Neural cell (in vitro differentiated cells): ENCODE data around the gene PLD1. TPM values are rescaled to one million over a fixed set of nuclear protein-coding genes. Genes with fewer than 3 reads are reported as not detected.
"Not testable (repeated sequence)": the region's sequence is repeated elsewhere in the genome, so short reads cannot be mapped to it uniquely, and the experiment has no call there.

Source experiments
- H2AFZ ChIP-seq: fragments of 200-600, 300-800 bp; sonication (generic), shearing (Covaris generic); 2 replicates; pipeline ENCODE4 v1.6.0; 2014; ENCODE audit warnings: low read depth, mild to moderate bottlenecking, antibody characterized with exemption, low read length, moderate library complexity
- H3F3A ChIP-seq: fragments of 200-600 bp; shearing (Covaris generic); 2 replicates; pipeline ENCODE4 v1.6.1; 2016; ENCODE audit warnings: mild to moderate bottlenecking, moderate library complexity, mixed read lengths, antibody characterized with exemption, low read length; ENCODE audit not compliant: insufficient read depth, poor library complexity, severe bottlenecking
- H3K27ac ChIP-seq: fragments of 200-600, 300-800 bp; sonication (generic), shearing (Covaris generic); 2 replicates; pipeline ENCODE4 v1.5.1; 2014; ENCODE audit warnings: mild to moderate bottlenecking, low read length, moderate library complexity
- H3K27me3 ChIP-seq: fragments of 300-800, 200-600 bp; sonication (generic), shearing (Covaris generic); 2 replicates; pipeline ENCODE4 v1.6.0; 2014; ENCODE audit warnings: mild to moderate bottlenecking, low read depth, low read length, moderate library complexity; ENCODE audit not compliant: insufficient read depth
- H3K36me3 ChIP-seq: fragments of 300-800, 200-600 bp; sonication (generic), shearing (Covaris generic); 2 replicates; pipeline ENCODE4 v1.5.1; 2014; ENCODE audit warnings: mild to moderate bottlenecking, antibody characterized with exemption, low read length, moderate library complexity; ENCODE audit not compliant: insufficient read depth
- H3K4me2 ChIP-seq: fragments of 300-800, 200-600 bp; sonication (generic), shearing (Covaris generic); 2 replicates; pipeline ENCODE4 v1.6.0; 2014; ENCODE audit warnings: mild to moderate bottlenecking, low read length
- H3K4me3 ChIP-seq: fragments of 300-800, 200-600 bp; sonication (generic), shearing (Covaris generic); 2 replicates; pipeline ENCODE4 v1.5.1; 2014; ENCODE audit warnings: mild to moderate bottlenecking, low read length, moderate library complexity
- H3K79me2 ChIP-seq: fragments of 200-600 bp; shearing (Covaris generic); replicated peaks from 2 replicates; pipeline ENCODE4 v1.6.0; 2014; ENCODE audit warnings: mild to moderate bottlenecking, low read length, moderate library complexity; ENCODE audit not compliant: insufficient read depth
- H3K9ac ChIP-seq: fragments of 300-800, 200-600 bp; sonication (generic), shearing (Covaris generic); 2 replicates; pipeline ENCODE4 v1.6.1; 2016; ENCODE audit warnings: mild to moderate bottlenecking, low read length, mixed read lengths
- H3K9me2 ChIP-seq: fragments of 200-600 bp; shearing (Covaris generic); 2 replicates; pipeline ENCODE4 v1.6.1; 2016; ENCODE audit warnings: mild to moderate bottlenecking, low read length, mixed read lengths; ENCODE audit not compliant: insufficient read depth
- H3K9me3 ChIP-seq: fragments of 200-600, 300-800 bp; sonication (generic), shearing (Covaris generic); 2 replicates; pipeline ENCODE4 v1.6.1; 2016; ENCODE audit warnings: mild to moderate bottlenecking, mixed run types, low read length, moderate library complexity, mixed read lengths
- H4K20me1 ChIP-seq: fragments of 200-600 bp; shearing (Covaris generic); 2 replicates; pipeline ENCODE4 v1.6.1; 2016; ENCODE audit warnings: mild to moderate bottlenecking, mixed run types; ENCODE audit not compliant: insufficient read depth
- CTCF ChIP-seq: fragments of 450-650 bp; IDR thresholded peaks from 2 replicates; pipeline ENCODE4 v1.5.1; 2014; ENCODE audit warnings: antibody characterized with exemption, mild to moderate bottlenecking, moderate library complexity; ENCODE audit not compliant: poor library complexity, severe bottlenecking
- EP300 ChIP-seq: fragments of 450-650 bp; conservative IDR thresholded peaks from 2 replicates; pipeline ENCODE4 v1.6.1; 2014; ENCODE audit warnings: antibody characterized with exemption, mild to moderate bottlenecking, moderate library complexity; ENCODE audit not compliant: poor library complexity, severe bottlenecking
- EZH2 ChIP-seq: fragments of 200-600, 300-800 bp; shearing (Covaris generic), sonication (generic); IDR thresholded peaks from 2 replicates; pipeline ENCODE4 v1.6.1; 2014; ENCODE audit warnings: antibody characterized with exemption, low read length, borderline replicate concordance, mild to moderate bottlenecking; ENCODE audit not compliant: insufficient read depth, poor library complexity, severe bottlenecking
- MXI1 ChIP-seq: fragments of 450-650 bp; conservative IDR thresholded peaks from 2 replicates; pipeline ENCODE4 v1.6.1; 2014; ENCODE audit warnings: antibody characterized with exemption, mild to moderate bottlenecking; ENCODE audit not compliant: poor library complexity, severe bottlenecking
- POLR2AphosphoS5 ChIP-seq: IDR thresholded peaks from 2 replicates; pipeline ENCODE4 v1.6.1; 2012
- RAD21 ChIP-seq: fragments of 450-650 bp; conservative IDR thresholded peaks from 2 replicates; pipeline ENCODE4 v1.6.1; 2014; ENCODE audit warnings: antibody characterized with exemption, mild to moderate bottlenecking, moderate library complexity
- REST ChIP-seq: IDR thresholded peaks from 2 replicates; pipeline ENCODE4 v1.6.1; 2012; ENCODE audit warnings: borderline replicate concordance
- SMC3 ChIP-seq: fragments of 450-650 bp; conservative IDR thresholded peaks from 2 replicates; pipeline ENCODE4 v1.6.1; 2014; ENCODE audit warnings: antibody characterized with exemption, mild to moderate bottlenecking, moderate library complexity; ENCODE audit not compliant: poor library complexity
- TAF1 ChIP-seq: IDR thresholded peaks from 2 replicates; pipeline ENCODE4 v1.6.1; 2012; ENCODE audit warnings: low read depth
- polyA minus RNA-seq: library from RNA; depleted of rRNA, polyadenylated mRNA; stranded (reverse); fragments of >200 nt; gene quantifications from 2 replicates; pipeline ENCODE4 v1.2.3, GENCODE V29; 2014
- polyA plus RNA-seq: library from polyadenylated mRNA; depleted of rRNA; stranded (reverse); fragments of >200 nt; gene quantifications from 2 replicates; pipeline ENCODE4 v1.2.3, GENCODE V29; 2014

The PLD1 gene
- polyA plus RNA-seq: 0.06 TPM in 1 of 2 replicates, not detected in the other
- 0.24 TPM in 1 of 2 replicates, not detected in the other for polyA minus RNA-seq

DNA sequence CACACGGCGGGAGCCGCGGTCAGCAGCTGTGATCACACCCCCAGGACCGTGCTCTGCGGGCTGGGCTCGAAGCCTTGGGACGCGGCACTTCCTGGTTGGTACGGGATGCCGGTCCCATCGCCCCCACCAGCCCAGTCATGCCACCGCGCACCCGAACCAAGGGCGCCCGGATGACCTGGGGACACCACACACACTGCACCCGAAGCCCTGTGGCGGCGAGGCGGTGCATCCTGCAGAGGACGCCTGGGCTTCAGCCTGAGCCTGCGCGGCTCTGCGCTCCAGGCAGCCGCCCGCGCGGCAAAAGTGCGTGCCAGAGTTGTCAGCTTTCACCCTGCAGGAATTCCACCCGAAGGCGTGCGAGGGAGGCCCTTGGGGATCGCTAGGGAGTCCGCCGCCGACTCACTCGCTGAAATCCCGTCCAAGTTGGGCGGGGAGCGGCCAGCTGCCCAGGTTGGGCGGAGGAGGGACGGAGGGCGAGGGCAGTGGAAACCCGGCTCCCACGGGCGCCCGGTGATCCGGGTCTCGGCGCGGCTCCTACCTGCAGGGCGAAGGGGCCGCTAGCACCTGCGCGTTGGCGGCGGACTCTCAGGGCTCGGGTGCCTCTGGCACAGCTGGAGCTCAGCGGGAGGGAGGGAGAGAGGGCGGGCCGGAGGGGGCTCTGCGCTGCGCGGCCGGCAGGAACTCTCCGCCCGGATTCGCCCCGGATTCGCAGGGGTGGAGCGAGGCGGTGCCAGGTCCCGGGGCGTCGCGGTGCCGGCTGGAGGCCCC lies at the start of gene PLD1:
Gene PLD1, minus strand, starts transcription at position 623 of the 768 bp plus-strand sequence. CDS start 72,432 bp downstream, outside the sequence.
- Histone ChIP-seq H4K20me1 (no peaks in the 10 kb centered on the region), H3K4me3 (peak within 1 kb of the TSS; percentile 85), H3F3A (no peaks in the 10 kb centered on the region), H3K9me3 (no peaks in the 10 kb centered on the region), H3K27ac (no peak within 1 kb of the TSS), H3K4me2 (peak within 1 kb of the TSS; percentile 81), H2AFZ (peak within 1 kb of the TSS; percentile 60), H3K79me2 (no peaks in the 10 kb centered on the region), H3K36me3 (no peaks in the 10 kb centered on the region), H3K9ac (peak within 1 kb of the TSS; percentile 38), H3K27me3 (peaks cover 25% of the 10 kb centered on the region), H3K9me2 (no peaks in the 10 kb centered on the region)
- TF ChIP-seq RAD21 (peak; percentile 55), MXI1 (no peak), EZH2 (no peak), POLR2AphosphoS5 (peak; percentile 46), CTCF (no peak), SMC3 (peak; percentile 49)

GRCh38 chr3:171858770-171859169 lies 48.5 kb upstream of the PLD1 start:
- H3K9me2 ChIP-seq, H3K36me3 ChIP-seq, H3K9me3 ChIP-seq, H2AFZ ChIP-seq, H3K4me3 ChIP-seq, H3F3A ChIP-seq, H3K79me2 ChIP-seq, H3K27me3 ChIP-seq, H3K27ac ChIP-seq, H3K4me2 ChIP-seq, H3K9ac ChIP-seq, H4K20me1 ChIP-seq: not testable (repeated sequence)

- TF ChIP-seq EZH2 (no peak), MXI1 (no peak), SMC3 (no peak), RAD21 (no peak), CTCF (no peak), REST (no peak), EP300 (no peak), TAF1 (no peak), POLR2AphosphoS5 (no peak)
Measured at GRCh38 chr3:171854649-171855305, 44.5 kb upstream of the PLD1 start.

More at GRCh38 chr3:171854649-171855305, 44.5 kb upstream of the PLD1 start:
- H2AFZ ChIP-seq: no peak overlapping the region
- no peak overlapping the region for H3K4me2 ChIP-seq
- H3K9me3 ChIP-seq: no peaks in the 10 kb centered on the region
- no peaks in the 10 kb centered on the region for H3K79me2 ChIP-seq
- H3K27ac ChIP-seq: no peak overlapping the region
- H3K9ac ChIP-seq: no peak overlapping the region
- H4K20me1 ChIP-seq: no peaks in the 10 kb centered on the region
- no peak overlapping the region for H3K4me3 ChIP-seq
- H3F3A ChIP-seq: no peaks in the 10 kb centered on the region
- no peaks in the 10 kb centered on the region for H3K9me2 ChIP-seq
- H3K27me3 ChIP-seq: no peaks in the 10 kb centered on the region
- no peaks in the 10 kb centered on the region for H3K36me3 ChIP-seq
